ENCODE data around the gene LPCAT4. TPM values are rescaled to one million over a fixed set of nuclear protein-coding genes. Genes with fewer than 3 reads are reported as not detected.
"Not testable (repeated sequence)": the region's sequence is repeated elsewhere in the genome, so short reads cannot be mapped to it uniquely, and the experiment has no call there.

The LPCAT4 gene
- total RNA-seq, 1 experiment from 2014 or later = 40.8 TPM

GRCh38 chr15:34359416-34359815, 7.6 kb downstream of the LPCAT4 start:
- no peak for DNase-seq
- Histone ChIP-seq H2AFZ (ENCODE audit: low read length) (no peak overlapping the region), H3K79me2 (ENCODE audit: low read length) (peaks cover 4% of the 10 kb centered on the region; the same call in 1 of the 2 replicates), H3K36me3 (ENCODE audit: insufficient read depth, low read length) (peaks cover 19% of the 10 kb centered on the region; the same call in 1 of the 2 replicates), H3K9ac (ENCODE audit: low read length) (no peak overlapping the region), H3K9me3 (ENCODE audit: low read length) (no peaks in the 10 kb centered on the region), H3K27me3 (ENCODE audit: low read length) (no peaks in the 10 kb centered on the region), H3K9me2 (replicated peaks; ENCODE audit: insufficient read depth, low read length) (no peaks in the 10 kb centered on the region), H3K27ac (ENCODE audit: low read length) (no peak overlapping the region), H3K4me2 (ENCODE audit: low read depth, low read length, poor library complexity, severe bottlenecking) (no peak overlapping the region), H3K4me3 (ENCODE audit: low read length) (no peak overlapping the region), H4K20me1 (ENCODE audit: insufficient read depth, low read depth, low read length) (no peaks in the 10 kb centered on the region; the same call in 1 of the 2 replicates), H3K4me1 (ENCODE audit: low read length) (no peaks in the 10 kb centered on the region)

- Histone ChIP-seq H3K9me3 (ENCODE audit: low read length) (no peaks in the 10 kb centered on the region), H2AFZ (ENCODE audit: low read length) (no peak overlapping the region), H3K27me3 (ENCODE audit: low read length) (no peaks in the 10 kb centered on the region), H3K4me2 (ENCODE audit: low read depth, low read length, poor library complexity, severe bottlenecking) (no peak overlapping the region), H3K9me2 (replicated peaks; ENCODE audit: insufficient read depth, low read length) (no peaks in the 10 kb centered on the region), H3K27ac (ENCODE audit: low read length) (no peak overlapping the region), H3K9ac (ENCODE audit: low read length) (no peak overlapping the region), H3K4me3 (ENCODE audit: low read length) (no peak overlapping the region), H3K4me1 (ENCODE audit: low read length) (no peaks in the 10 kb centered on the region), H3K79me2 (ENCODE audit: low read length) (peaks cover 2% of the 10 kb centered on the region; the same call in 1 of the 2 replicates), H3K36me3 (ENCODE audit: insufficient read depth, low read length) (peaks cover 19% of the 10 kb centered on the region; the same call in 1 of the 2 replicates), H4K20me1 (ENCODE audit: insufficient read depth, low read depth, low read length) (no peaks in the 10 kb centered on the region; the same call in 1 of the 2 replicates)
- no peak for DNase-seq
Measured at GRCh38 chr15:34358948-34359347, 8.0 kb downstream of the LPCAT4 start.

DNA sequence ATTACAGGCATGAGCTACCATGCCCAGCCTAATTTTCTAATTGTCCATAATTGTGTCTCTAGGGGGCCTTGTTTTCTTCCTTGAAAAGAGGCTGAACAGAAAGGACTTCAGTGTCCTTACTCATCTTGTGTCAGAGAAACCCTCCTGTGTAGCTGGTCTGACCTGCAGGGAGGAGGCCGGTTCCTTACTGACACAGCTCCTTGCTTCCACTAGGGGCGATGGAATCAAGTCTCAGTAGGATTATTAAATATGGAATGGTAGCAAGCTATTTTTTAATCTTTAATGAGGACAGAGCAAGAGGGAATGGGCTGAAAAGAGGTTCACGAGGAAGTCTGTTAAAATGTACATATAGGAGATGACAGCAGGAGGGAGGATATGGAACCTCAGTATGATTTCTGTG, 8.6 kb downstream of the LPCAT4 start:
- no peak for DNase-seq
- Histone ChIP-seq H3K4me1 (ENCODE audit: low read length) (no peaks in the 10 kb centered on the region), H2AFZ (ENCODE audit: low read length) (no peak overlapping the region), H4K20me1 (ENCODE audit: insufficient read depth, low read depth, low read length) (no peaks in the 10 kb centered on the region; the same call in 1 of the 2 replicates), H3K9ac (ENCODE audit: low read length) (no peak overlapping the region), H3K27ac (ENCODE audit: low read length) (no peak overlapping the region), H3K79me2 (ENCODE audit: low read length) (no peaks in the 10 kb centered on the region), H3K4me3 (ENCODE audit: low read length) (no peak overlapping the region), H3K27me3 (ENCODE audit: low read length) (no peaks in the 10 kb centered on the region), H3K9me2 (replicated peaks; ENCODE audit: insufficient read depth, low read length) (no peaks in the 10 kb centered on the region), H3K9me3 (ENCODE audit: low read length) (no peaks in the 10 kb centered on the region), H3K36me3 (ENCODE audit: insufficient read depth, low read length) (peaks cover 17% of the 10 kb centered on the region; the same call in 1 of the 2 replicates), H3K4me2 (ENCODE audit: low read depth, low read length, poor library complexity, severe bottlenecking) (no peak overlapping the region)

- peaks cover 15% of the 10 kb centered on the region; the same call in 1 of the 2 replicates for H3K36me3 ChIP-seq (ENCODE audit: insufficient read depth, low read length)
- no peak overlapping the region for H3K9ac ChIP-seq (ENCODE audit: low read length)
- H3K4me2 ChIP-seq (ENCODE audit: low read depth, low read length, poor library complexity, severe bottlenecking) = no peak overlapping the region
- H2AFZ ChIP-seq (ENCODE audit: low read length) = no peak overlapping the region
- no peaks in the 10 kb centered on the region for H3K4me1 ChIP-seq (ENCODE audit: low read length)
- no peak overlapping the region for H3K27ac ChIP-seq (ENCODE audit: low read length)
- H3K4me3 ChIP-seq (ENCODE audit: low read length) = no peak overlapping the region
- H3K9me3 ChIP-seq (ENCODE audit: low read length) = no peaks in the 10 kb centered on the region
- no peaks in the 10 kb centered on the region for H3K9me2 ChIP-seq (replicated peaks; ENCODE audit: insufficient read depth, low read length)
- no peak for DNase-seq
- H3K27me3 ChIP-seq (ENCODE audit: low read length) = no peaks in the 10 kb centered on the region
- no peaks in the 10 kb centered on the region; the same call in 1 of the 2 replicates for H4K20me1 ChIP-seq (ENCODE audit: insufficient read depth, low read depth, low read length)
- H3K79me2 ChIP-seq (ENCODE audit: low read length) = no peaks in the 10 kb centered on the region
Measured at GRCh38 chr15:34357653-34358052, 9.3 kb downstream of the LPCAT4 start.

- no peak for DNase-seq
- H3K36me3 ChIP-seq (ENCODE audit: insufficient read depth, low read length) = peaks cover 6% of the 10 kb centered on the region; the same call in 1 of the 2 replicates
- no peak overlapping the region for H2AFZ ChIP-seq (ENCODE audit: low read length)
- no peaks in the 10 kb centered on the region for H3K4me1 ChIP-seq (ENCODE audit: low read length)
- H3K9me3 ChIP-seq (ENCODE audit: low read length) = no peaks in the 10 kb centered on the region
- H3K9me2 ChIP-seq (replicated peaks; ENCODE audit: insufficient read depth, low read length) = no peaks in the 10 kb centered on the region
- no peaks in the 10 kb centered on the region for H3K79me2 ChIP-seq (ENCODE audit: low read length)
- no peak overlapping the region for H3K4me2 ChIP-seq (ENCODE audit: low read depth, low read length, poor library complexity, severe bottlenecking)
- no peak overlapping the region for H3K27ac ChIP-seq (ENCODE audit: low read length)
- no peaks in the 10 kb centered on the region for H4K20me1 ChIP-seq (ENCODE audit: insufficient read depth, low read depth, low read length)
- H3K4me3 ChIP-seq (ENCODE audit: low read length) = no peak overlapping the region
- no peaks in the 10 kb centered on the region for H3K27me3 ChIP-seq (ENCODE audit: low read length)
- no peak overlapping the region for H3K9ac ChIP-seq (ENCODE audit: low read length)
Measured at GRCh38 chr15:34355241-34355640, 11.8 kb downstream of the LPCAT4 start.

- Histone ChIP-seq H3K9me3 (ENCODE audit: low read length) (no peaks in the 10 kb centered on the region), H2AFZ (ENCODE audit: low read length) (no peak overlapping the region), H3K27ac (ENCODE audit: low read length) (no peak overlapping the region), H3K4me1 (ENCODE audit: low read length) (no peaks in the 10 kb centered on the region), H3K4me3 (ENCODE audit: low read length) (no peak overlapping the region), H4K20me1 (ENCODE audit: insufficient read depth, low read depth, low read length) (no peaks in the 10 kb centered on the region), H3K9me2 (replicated peaks; ENCODE audit: insufficient read depth, low read length) (no peaks in the 10 kb centered on the region), H3K4me2 (ENCODE audit: low read depth, low read length, poor library complexity, severe bottlenecking) (no peak overlapping the region), H3K9ac (ENCODE audit: low read length) (no peak overlapping the region), H3K79me2 (ENCODE audit: low read length) (no peaks in the 10 kb centered on the region), H3K27me3 (ENCODE audit: low read length) (no peaks in the 10 kb centered on the region), H3K36me3 (ENCODE audit: insufficient read depth, low read length) (no peaks in the 10 kb centered on the region)
- DNase-seq = no peak
Measured at GRCh38 chr15:34354286-34354685, 12.7 kb downstream of the LPCAT4 start.

- Histone ChIP-seq H3K9me3 (ENCODE audit: low read length) (no peaks in the 10 kb centered on the region), H3K4me1 (ENCODE audit: low read length) (no peaks in the 10 kb centered on the region), H3K27me3 (ENCODE audit: low read length) (no peaks in the 10 kb centered on the region), H2AFZ (ENCODE audit: low read length) (no peak overlapping the region), H3K4me3 (ENCODE audit: low read length) (no peak overlapping the region), H3K4me2 (ENCODE audit: low read depth, low read length, poor library complexity, severe bottlenecking) (no peak overlapping the region), H3K27ac (ENCODE audit: low read length) (no peak overlapping the region), H3K36me3 (ENCODE audit: insufficient read depth, low read length) (no peaks in the 10 kb centered on the region), H3K9me2 (replicated peaks; ENCODE audit: insufficient read depth, low read length) (no peaks in the 10 kb centered on the region), H4K20me1 (ENCODE audit: insufficient read depth, low read depth, low read length) (no peaks in the 10 kb centered on the region), H3K9ac (ENCODE audit: low read length) (no peak overlapping the region), H3K79me2 (ENCODE audit: low read length) (no peaks in the 10 kb centered on the region)
- peak; percentile 31 for DNase-seq
Measured at GRCh38 chr15:34353627-34354026, 13.4 kb downstream of the LPCAT4 start.

DNA sequence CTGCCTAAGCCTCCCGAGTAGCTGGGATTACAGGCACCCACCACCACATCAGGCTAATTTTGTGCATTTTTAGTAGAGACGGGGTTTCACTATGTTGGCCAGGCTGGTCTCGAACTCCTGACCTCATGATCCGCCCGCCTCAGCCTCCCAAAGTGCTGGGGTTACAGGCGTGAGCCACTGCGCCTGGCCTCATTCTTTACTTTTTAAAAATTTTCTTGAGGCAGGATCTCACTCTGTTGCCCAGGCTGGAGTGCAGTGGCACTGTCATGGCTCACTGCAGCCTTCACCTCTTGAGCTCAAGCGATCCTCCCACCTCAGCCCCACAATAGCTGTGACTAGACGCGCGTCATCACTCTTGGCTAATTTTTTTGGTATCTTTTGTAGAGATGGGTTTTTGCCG, 14.0 kb downstream of the LPCAT4 start:
- not testable (repeated sequence) for H3K36me3 ChIP-seq (ENCODE audit: insufficient read depth, low read length); H4K20me1 ChIP-seq (ENCODE audit: insufficient read depth, low read depth, low read length); H2AFZ ChIP-seq (ENCODE audit: low read length); H3K4me3 ChIP-seq (ENCODE audit: low read length); H3K27ac ChIP-seq (ENCODE audit: low read length); H3K9me2 ChIP-seq (replicated peaks; ENCODE audit: insufficient read depth, low read length); H3K9me3 ChIP-seq (ENCODE audit: low read length); H3K27me3 ChIP-seq (ENCODE audit: low read length); H3K79me2 ChIP-seq (ENCODE audit: low read length); DNase-seq; H3K4me1 ChIP-seq (ENCODE audit: low read length); H3K9ac ChIP-seq (ENCODE audit: low read length); H3K4me2 ChIP-seq (ENCODE audit: low read depth, low read length, poor library complexity, severe bottlenecking)

GRCh38 chr15:34349769-34350168, 17.2 kb downstream of the LPCAT4 start:
- Histone ChIP-seq H3K4me2 (ENCODE audit: low read depth, low read length, poor library complexity, severe bottlenecking) (no peak overlapping the region), H3K9me2 (replicated peaks; ENCODE audit: insufficient read depth, low read length) (no peaks in the 10 kb centered on the region), H3K79me2 (ENCODE audit: low read length) (no peaks in the 10 kb centered on the region), H3K9me3 (ENCODE audit: low read length) (no peaks in the 10 kb centered on the region), H4K20me1 (ENCODE audit: insufficient read depth, low read depth, low read length) (no peaks in the 10 kb centered on the region), H3K4me1 (ENCODE audit: low read length) (no peaks in the 10 kb centered on the region), H3K9ac (ENCODE audit: low read length) (no peak overlapping the region), H3K4me3 (ENCODE audit: low read length) (no peak overlapping the region), H2AFZ (ENCODE audit: low read length) (no peak overlapping the region), H3K27ac (ENCODE audit: low read length) (no peak overlapping the region), H3K36me3 (ENCODE audit: insufficient read depth, low read length) (no peaks in the 10 kb centered on the region), H3K27me3 (ENCODE audit: low read length) (no peaks in the 10 kb centered on the region)
- DNase-seq = no peak
